Measurements from ENCODE around the gene CARD11. TPM values are rescaled to one million over a fixed set of nuclear protein-coding genes. Genes with fewer than 3 reads are reported as not detected.

The CARD11 gene
- total and polyA plus RNA-seq, 2 donors (not counting 1 experiment from before 2014, with no cell fraction given): 129 to 135 TPM

GRCh38 chr7:2894118-2894940 lies 149.3 kb downstream of the CARD11 start:
- no peaks in the 10 kb centered on the region for H3K36me3 ChIP-seq (replicated peaks in 1 of 2; ENCODE audit: control extremely low read depth in 1 of 2, control insufficient read depth in 1 of 2, extremely low read depth in 1 of 2, insufficient read depth in 2 of 2, low read length in 1 of 2)
- H3K4me3 ChIP-seq (ENCODE audit: control extremely low read depth in 1 of 5, extremely low read depth in 1 of 5, insufficient read depth in 1 of 5, low read depth in 2 of 5, low read length in 4 of 5): peak overlapping the region; percentile 35 to 86 (median 48)
- no peaks in the 10 kb centered on the region for H3K9me3 Mint-ChIP-seq (ENCODE audit: insufficient read depth)
- DNase-seq (peak; percentile 63), ATAC-seq (ENCODE audit: low read depth) (peak; percentile 56)
- peaks cover 0 to 19% (median 0%) of the 10 kb centered on the region in 3 donors for H3K9me3 ChIP-seq (ENCODE audit: control extremely low read depth in 1 of 3, control insufficient read depth in 2 of 3, insufficient read depth in 1 of 3, low read length in 2 of 3)
- H3K4me1 Mint-ChIP-seq: peaks cover 33% of the 10 kb centered on the region
- intact Hi-C loops (cut with micrococcal nuclease): no loop called here
- H4K20me1 ChIP-seq (ENCODE audit: control insufficient read depth, insufficient read depth, low read length, poor library complexity, severe bottlenecking): no peaks in the 10 kb centered on the region
- H3K27ac Mint-ChIP-seq: peak overlapping the region; percentile 79
- H3K27ac ChIP-seq (ENCODE audit: low read length in 2 of 2): peak overlapping the region; percentile 47 to 70
- H3K4me1 ChIP-seq (ENCODE audit: control insufficient read depth in 2 of 2, insufficient read depth in 2 of 2, low read length in 2 of 2): peaks cover 23 to 34% of the 10 kb centered on the region in 2 donors
- no peaks in the 10 kb centered on the region for H3K27me3 Mint-ChIP-seq
- peak overlapping the region; percentile 95 for H2AFZ ChIP-seq (ENCODE audit: insufficient read depth, low read depth, low read length, poor library complexity, severe bottlenecking)
- peak overlapping the region; percentile 77 for H3K9ac ChIP-seq (ENCODE audit: low read length)
- POLR2A ChIA-PET: no interaction called here
- TF ChIP-seq CTCF (IDR thresholded peaks at IDR 0.05) (no peak), EZH2 (IDR thresholded peaks at IDR 0.05; ENCODE audit: borderline replicate concordance, insufficient read depth, low read depth, low read length, poor library complexity, severe bottlenecking) (no peak)
- peak overlapping the region; percentile 86 for H3K4me3 Mint-ChIP-seq
- peak overlapping the region; percentile 94 for H3K4me2 ChIP-seq (replicated peaks; ENCODE audit: low read depth, low read length, poor library complexity, severe bottlenecking)
- H3K27me3 ChIP-seq (replicated peaks in 1 of 4; ENCODE audit: control extremely low read depth in 1 of 4, control insufficient read depth in 3 of 4, insufficient read depth in 4 of 4, low read length in 3 of 4): no peaks in the 10 kb centered on the region
- CTCF ChIA-PET: interaction anchor here (0.6 to 1.4 kb wide), 7 partner anchors 20 to 177 kb away, joined by 3 to 5 read pairs (median 3); no protein-coding TSS in a partner anchor
- H3K79me2 ChIP-seq (ENCODE audit: control insufficient read depth, insufficient read depth, low read length): no peaks in the 10 kb centered on the region
- WGBS (ENCODE audit: insufficient coverage): under 1% methylated on average over 10 of the region's 17 CpGs

DNA sequence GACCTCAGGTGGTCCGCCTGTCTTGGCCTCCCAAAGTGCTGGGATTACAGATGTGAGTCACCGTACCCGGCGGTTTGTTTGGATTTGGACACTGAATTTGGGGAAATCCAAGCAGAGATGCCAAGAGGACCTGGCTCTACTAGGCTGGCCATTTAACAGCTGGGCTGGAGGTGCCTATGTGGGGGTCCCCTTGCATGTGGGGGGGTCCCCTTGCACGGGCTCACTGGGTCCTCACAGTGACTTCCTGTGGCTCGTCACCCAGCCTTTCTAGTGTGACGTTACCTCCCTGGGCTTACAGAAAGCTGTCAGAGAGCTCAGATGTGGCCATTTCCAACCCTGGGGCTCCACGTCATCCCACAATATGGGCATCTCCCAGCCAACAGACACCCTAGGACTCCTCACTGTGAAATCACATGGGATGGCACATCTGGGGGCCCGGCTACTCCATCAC lies 150.2 kb downstream of the CARD11 start:
- Histone ChIP-seq H3K4me3 (ENCODE audit: control extremely low read depth in 1 of 5, extremely low read depth in 1 of 5, insufficient read depth in 1 of 5, low read depth in 2 of 5, low read length in 4 of 5) (no peak overlapping the region), H3K27me3 (replicated peaks in 1 of 4; ENCODE audit: control extremely low read depth in 1 of 4, control insufficient read depth in 3 of 4, insufficient read depth in 4 of 4, low read length in 3 of 4) (no peaks in the 10 kb centered on the region), H3K79me2 (ENCODE audit: control insufficient read depth, insufficient read depth, low read length) (no peaks in the 10 kb centered on the region), H2AFZ (ENCODE audit: insufficient read depth, low read depth, low read length, poor library complexity, severe bottlenecking) (peak overlapping the region; percentile 57), H3K9ac (ENCODE audit: low read length) (peak overlapping the region; percentile 6), H3K4me2 (replicated peaks; ENCODE audit: low read depth, low read length, poor library complexity, severe bottlenecking) (peak overlapping the region; percentile 94), H3K36me3 (replicated peaks in 1 of 2; ENCODE audit: control extremely low read depth in 1 of 2, control insufficient read depth in 1 of 2, extremely low read depth in 1 of 2, insufficient read depth in 2 of 2, low read length in 1 of 2) (no peaks in the 10 kb centered on the region), H3K4me1 (ENCODE audit: control insufficient read depth in 2 of 2, insufficient read depth in 2 of 2, low read length in 2 of 2) (peaks cover 23 to 34% of the 10 kb centered on the region in 2 donors), H4K20me1 (ENCODE audit: control insufficient read depth, insufficient read depth, low read length, poor library complexity, severe bottlenecking) (no peaks in the 10 kb centered on the region), H3K27ac (ENCODE audit: low read length in 2 of 2) (peak overlapping the region; percentile 47 to 70), H3K9me3 (ENCODE audit: control extremely low read depth in 1 of 3, control insufficient read depth in 2 of 3, insufficient read depth in 1 of 3, low read length in 2 of 3) (peaks cover 0 to 12% (median 0%) of the 10 kb centered on the region in 3 donors)
- WGBS (ENCODE audit: insufficient coverage): 35% methylated on average over 8 of the region's 9 CpGs
- ChIA-PET POLR2A (interaction anchor here (0.5 kb wide), 1 partner anchor 84 kb away, joined by 3 read pairs; no protein-coding TSS in a partner anchor), CTCF (interaction anchor here (0.6 to 1.5 kb wide), 7 partner anchors 21 to 347 kb away, joined by 3 to 7 read pairs (median 3); no protein-coding TSS in a partner anchor)
- no peaks in the 10 kb centered on the region for H3K9me3 Mint-ChIP-seq (ENCODE audit: insufficient read depth)
- no peak for ATAC-seq (ENCODE audit: low read depth)
- H3K27ac Mint-ChIP-seq: peak overlapping the region; percentile 85
- intact Hi-C loops (cut with micrococcal nuclease): no loop called here
- TF ChIP-seq CTCF (IDR thresholded peaks at IDR 0.05) (no peak), EZH2 (IDR thresholded peaks at IDR 0.05; ENCODE audit: borderline replicate concordance, insufficient read depth, low read depth, low read length, poor library complexity, severe bottlenecking) (no peak)
- peaks cover 33% of the 10 kb centered on the region for H3K4me1 Mint-ChIP-seq
- peak overlapping the region; percentile 86 for H3K4me3 Mint-ChIP-seq
- DNase-seq: no peak
- H3K27me3 Mint-ChIP-seq: no peaks in the 10 kb centered on the region
